Measurements from ENCODE around the gene FOXS1.

Gene FOXS1

GRCh38 chr20:31823360-31824124 is 21.9 kb downstream of the FOXS1 start:
- Histone ChIP-seq H3K9me3 (ENCODE audit: control insufficient read depth, insufficient read depth, low read length) (no peaks in the 10 kb centered on the region), H3K36me3 (ENCODE audit: control insufficient read depth, low read length) (no peaks in the 10 kb centered on the region), H3K27me3 (ENCODE audit: control insufficient read depth, low read length) (no peaks in the 10 kb centered on the region), H3K4me1 (ENCODE audit: control insufficient read depth, low read length) (peaks cover 6% of the 10 kb centered on the region; the same call in 1 of the 2 replicates), H4K20me1 (ENCODE audit: control insufficient read depth, insufficient read depth, low read depth, low read length) (no peaks in the 10 kb centered on the region; the same call in 1 of the 2 replicates), H3K4me3 (ENCODE audit: low read length) (no peak overlapping the region), H3K79me2 (ENCODE audit: control insufficient read depth, low read length) (no peaks in the 10 kb centered on the region), H3K4me2 (ENCODE audit: low read length) (no peak overlapping the region; the same call in 1 of the 2 replicates), H3K27ac (ENCODE audit: low read depth, low read length) (no peak overlapping the region), H3K9me2 (replicated peaks; ENCODE audit: control insufficient read depth, low read length) (no peaks in the 10 kb centered on the region), H3F3A (ENCODE audit: control insufficient read depth, insufficient read depth) (no peaks in the 10 kb centered on the region)
- no peak for TF ChIP-seq EZH2phosphoT487 (IDR thresholded peaks at IDR 0.05; ENCODE audit: borderline replicate concordance, low read length)
- TF ChIP-seq CTCF (IDR thresholded peaks at IDR 0.05; ENCODE audit: low read depth, low read length, poor library complexity, severe bottlenecking) = no peak

- TF ChIP-seq EZH2phosphoT487 (IDR thresholded peaks at IDR 0.05; ENCODE audit: borderline replicate concordance, low read length) (no peak), CTCF (IDR thresholded peaks at IDR 0.05; ENCODE audit: low read depth, low read length, poor library complexity, severe bottlenecking) (peak; percentile 98)
- Histone ChIP-seq H3K9me3 (ENCODE audit: control insufficient read depth, insufficient read depth, low read length) (no peaks in the 10 kb centered on the region), H3F3A (ENCODE audit: control insufficient read depth, insufficient read depth) (no peaks in the 10 kb centered on the region), H3K4me1 (ENCODE audit: control insufficient read depth, low read length) (peaks cover 6% of the 10 kb centered on the region; the same call in 1 of the 2 replicates), H3K4me3 (ENCODE audit: low read length) (no peak overlapping the region), H3K9me2 (replicated peaks; ENCODE audit: control insufficient read depth, low read length) (no peaks in the 10 kb centered on the region), H3K79me2 (ENCODE audit: control insufficient read depth, low read length) (no peaks in the 10 kb centered on the region), H3K27ac (ENCODE audit: low read depth, low read length) (no peak overlapping the region), H3K4me2 (ENCODE audit: low read length) (peak overlapping the region; percentile 20), H4K20me1 (ENCODE audit: control insufficient read depth, insufficient read depth, low read depth, low read length) (no peaks in the 10 kb centered on the region; the same call in 1 of the 2 replicates), H3K36me3 (ENCODE audit: control insufficient read depth, low read length) (no peaks in the 10 kb centered on the region), H3K27me3 (ENCODE audit: control insufficient read depth, low read length) (no peaks in the 10 kb centered on the region)
Measured at GRCh38 chr20:31822421-31823330, 22.7 kb downstream of the FOXS1 start.

- H4K20me1 ChIP-seq (ENCODE audit: control insufficient read depth, insufficient read depth, low read depth, low read length) = no peaks in the 10 kb centered on the region
- H3K9me2 ChIP-seq (replicated peaks; ENCODE audit: control insufficient read depth, low read length) = no peaks in the 10 kb centered on the region
- no peak overlapping the region for H3K27ac ChIP-seq (ENCODE audit: low read depth, low read length)
- no peak overlapping the region for H3K4me3 ChIP-seq (ENCODE audit: low read length)
- H3K27me3 ChIP-seq (ENCODE audit: control insufficient read depth, low read length) = no peaks in the 10 kb centered on the region
- H3K9me3 ChIP-seq (ENCODE audit: control insufficient read depth, insufficient read depth, low read length) = no peaks in the 10 kb centered on the region
- TF ChIP-seq EZH2phosphoT487 (IDR thresholded peaks at IDR 0.05; ENCODE audit: borderline replicate concordance, low read length) = no peak
- no peaks in the 10 kb centered on the region for H3K36me3 ChIP-seq (ENCODE audit: control insufficient read depth, low read length)
- H3F3A ChIP-seq (ENCODE audit: control insufficient read depth, insufficient read depth) = no peaks in the 10 kb centered on the region
- H3K4me1 ChIP-seq (ENCODE audit: control insufficient read depth, low read length) = peaks cover 6% of the 10 kb centered on the region; the same call in 1 of the 2 replicates
- no peak overlapping the region for H3K4me2 ChIP-seq (ENCODE audit: low read length)
- no peaks in the 10 kb centered on the region for H3K79me2 ChIP-seq (ENCODE audit: control insufficient read depth, low read length)
Measured at GRCh38 chr20:31821427-31821826, 24.0 kb downstream of the FOXS1 start.
